K562 (cell line): Measurements from ENCODE around the gene MAZ. TPM values are rescaled to one million over a fixed set of nuclear protein-coding genes. Genes with fewer than 3 reads are reported as not detected.

Experiments used
- ATAC-seq: fragments of 200-7000 bp; cut with Tn5 transposase; 3 replicates; pipeline ENCODE4 v1.9.1; 2020; ENCODE audit warnings: moderate library complexity
- BruUV-seq: library from RNA; stranded (reverse); fragments of 400-500 nt; replicated peaks from 2 replicates; lab custom pipeline; 2021; lab: Mats Ljungman, UMichigan
- CTCF ChIA-PET: fragments of 300-600 bp; formaldehyde crosslinking; extraction: SDS; loops from one replicate; lab custom pipeline; 2021; ENCODE audit warnings: low intra/inter-chr PET ratio; lab: Yijun Ruan, JAX
- POLR2A ChIA-PET: fragments of 300-600, 350-650 bp; sonication (Branson Sonifier 250); formaldehyde crosslinking; extraction: SDS; loops from one replicate; lab custom pipeline; 2021; ENCODE audit warnings: antibody characterized with exemption, inconsistent platforms; lab: Yijun Ruan, JAX
- DNase-seq, 4 experiments: peaks; one replicate each; pipeline versions ENCODE4 v3.0.0 to v3.0.0-alpha.2; 2011 to 2018; ENCODE audit warnings: low spot score in 3 of 4, mixed read lengths in 3 of 4; ENCODE audit errors: extremely low read depth in 1 of 4
- FAIRE-seq: peaks from 2 replicates; lab custom pipeline; 2011; peaks lifted over from hg19 to GRCh38; lab: Jason Lieb, UNC
- H2AFZ ChIP-seq: 2 replicates; pipeline ENCODE4 v1.6.0; 2011; ENCODE audit warnings: low read depth, low read length, control low read depth, inconsistent platforms
- H3K27ac ChIP-seq: fragments of 200-600 bp; 3 replicates; pipeline ENCODE4 v1.8.0; 2011; ENCODE audit warnings: low read depth, mild to moderate bottlenecking, control low read depth, inconsistent platforms, low read length, moderate library complexity, mixed read lengths; ENCODE audit errors: extremely low read depth
- H3K27me3 ChIP-seq, 2 experiments: fragments of 300-600 bp in 1 of 2; 2 replicates in 1 of 2; 3 replicates in 1 of 2; pipeline versions ENCODE4 v1.6.0 to v1.8.0; 2011; ENCODE audit warnings: inconsistent platforms in 2 of 2, low read length in 2 of 2, mild to moderate bottlenecking in 1 of 2, mixed read lengths in 1 of 2, moderate library complexity in 1 of 2; ENCODE audit not compliant: control insufficient read depth in 2 of 2, insufficient read depth in 2 of 2
- H3K36me3 ChIP-seq: fragments of 300-600 bp; 3 replicates; pipeline ENCODE4 v1.8.0; 2011; ENCODE audit warnings: mild to moderate bottlenecking, low read length, inconsistent platforms; ENCODE audit not compliant: control insufficient read depth, insufficient read depth
- H3K4me1 ChIP-seq, 2 experiments: fragments of 200-600 bp in 1 of 2; replicated peaks in 1 of 2; 2 replicates in 1 of 2; 3 replicates in 1 of 2; pipeline versions ENCODE4 v1.5.1 to v1.8.0; 2011; ENCODE audit warnings: inconsistent platforms in 2 of 2, low read length in 2 of 2, mild to moderate bottlenecking in 1 of 2, mixed read lengths in 1 of 2, moderate library complexity in 1 of 2; ENCODE audit not compliant: control insufficient read depth in 2 of 2, insufficient read depth in 2 of 2
- H3K4me2 ChIP-seq: 2 replicates; pipeline ENCODE4 v1.6.1; 2011; ENCODE audit warnings: low read length, control low read depth, inconsistent platforms, mixed read lengths; ENCODE audit not compliant: insufficient read depth
- H3K4me3 ChIP-seq: fragments of 200-600 bp; sonication (generic), shearing (Covaris generic); 2 replicates; pipeline ENCODE4 v1.5.1; 2016; ENCODE audit warnings: control low read depth, inconsistent platforms
- H3K79me2 ChIP-seq: fragments of 200-600 bp; 3 replicates; pipeline ENCODE4 v1.8.0; 2011; ENCODE audit warnings: low read length, inconsistent platforms; ENCODE audit not compliant: control insufficient read depth, insufficient read depth
- H3K9ac ChIP-seq, 2 experiments: 2 replicates each; pipeline versions ENCODE4 v1.6.0 to v1.6.1; 2011; ENCODE audit warnings: low read depth in 2 of 2, low read length in 2 of 2, control low read depth in 1 of 2, inconsistent platforms in 1 of 2, mild to moderate bottlenecking in 1 of 2, mixed read lengths in 1 of 2; ENCODE audit not compliant: insufficient read depth in 1 of 2
- H3K9me1 ChIP-seq: one replicate; pipeline ENCODE4 v1.6.0; 2011; ENCODE audit warnings: inconsistent platforms, mild to moderate bottlenecking, low read length, moderate library complexity; ENCODE audit not compliant: control insufficient read depth, insufficient read depth
- H3K9me3 ChIP-seq: replicated peaks from 2 replicates; pipeline ENCODE4 v1.5.1; 2011; ENCODE audit warnings: low read depth, low read length, inconsistent platforms; ENCODE audit not compliant: control insufficient read depth, insufficient read depth
- H4K20me1 ChIP-seq: replicated peaks from 2 replicates; pipeline ENCODE4 v1.6.1; 2011; ENCODE audit warnings: low read length, inconsistent platforms, mixed read lengths; ENCODE audit not compliant: control insufficient read depth, insufficient read depth
- ESRRB ChIP-seq: fragments of 250-450 bp; sonication (Bioruptor Pico); IDR thresholded peaks from 2 replicates; pipeline ENCODE4 v1.5.0; 2020; ENCODE audit warnings: mild to moderate bottlenecking, moderate library complexity, borderline replicate concordance
- HIVEP1 ChIP-seq: fragments of 250-450 bp; sonication (Bioruptor Pico); IDR thresholded peaks from 2 replicates; pipeline ENCODE4 v1.4.0; 2020; ENCODE audit warnings: mild to moderate bottlenecking
- MCM5 ChIP-seq: fragments of 450-650 bp; IDR thresholded peaks from 2 replicates; pipeline ENCODE4 v1.6.1; 2016; ENCODE audit warnings: low read depth
- ZNF79 ChIP-seq: fragments of 250-450 bp; sonication (Bioruptor Pico); IDR thresholded peaks from 2 replicates; pipeline ENCODE4 v1.4.0; 2020; ENCODE audit warnings: low read depth, mild to moderate bottlenecking, moderate library complexity
- WGBS: fragments of 100-300 bp; shearing (Covaris generic); methylation state at CpG from one replicate; pipeline ENCODE4 v1.1.6; 2016; ENCODE audit warnings: low coverage, mixed read lengths; ENCODE audit not compliant: insufficient coverage; ENCODE audit errors: missing lambda C conversion rate; 5-methylcytosine and 5-hydroxymethylcytosine counted together
- in situ Hi-C: fragments of 300-500 bp; cut with MboI; formaldehyde crosslinking; loops from 4 replicates; pipeline ENCODE4 v1.15.0; 2018; ENCODE audit warnings: inconsistent platforms, mixed read lengths
- intact Hi-C: fragments of 100-400 bp; cut with micrococcal nuclease; formaldehyde crosslinking; loops from 2 replicates; pipeline ENCODE4 v1.14.2; 2022
- polyA plus RNA-seq, 8 experiments: library from polyadenylated mRNA; depleted of rRNA in 4 of 8; stranded (reverse) in 5 of 8; unstranded in 3 of 8; fragments of >200 nt; fragmentation: Nextera tagmentation in 2 of 8; fragmentation: Illumina TruSeq in 1 of 8; extraction: Ambion mirVana in 2 of 8; extraction: Trizol in 1 of 8; gene quantifications; 2 replicates each; pipeline versions ENCODE4 v1.2.1 to v1.2.3, GENCODE V29; 2011 to 2014; ENCODE audit warnings: inconsistent platforms in 1 of 8, missing spikeins in 1 of 8
- total RNA-seq, 7 experiments: library from RNA; depleted of rRNA in 6 of 7; stranded (reverse); fragments of >200 nt in 6 of 7; fragmentation: Illumina TruSeq in 2 of 7; extraction: Trizol in 2 of 7; gene quantifications; 2 replicates each; pipeline versions ENCODE4 v1.2.1 to v1.2.3, GENCODE V29; 2011 to 2021; ENCODE audit warnings: low replicate concordance in 1 of 7
- TF ChIP-seq, protein P1 (sequence below): fragments of 250-450 bp; sonication (Bioruptor Pico); IDR thresholded peaks from 2 replicates; pipeline ENCODE4 v1.5.0; 2021; ENCODE audit warnings: mild to moderate bottlenecking, moderate library complexity
- TF ChIP-seq, protein P2 (sequence below), 2 experiments: fragments of 450-650 bp in 1 of 2; sonication (generic) in 1 of 2; formaldehyde crosslinking; conservative IDR thresholded peaks; 2 replicates each; pipeline versions ENCODE4 v1.4.0 to v1.8.1; 2020 to 2022; ENCODE audit warnings: mild to moderate bottlenecking in 1 of 2, missing genetic modification reagents in 1 of 2

Gene MAZ
- total and polyA plus RNA-seq, 9 of the 15 experiments (the other 6 are each of a cell fraction or from before 2014, with no cell fraction given), result 45.4 to 532 (median 250) TPM

DNA sequence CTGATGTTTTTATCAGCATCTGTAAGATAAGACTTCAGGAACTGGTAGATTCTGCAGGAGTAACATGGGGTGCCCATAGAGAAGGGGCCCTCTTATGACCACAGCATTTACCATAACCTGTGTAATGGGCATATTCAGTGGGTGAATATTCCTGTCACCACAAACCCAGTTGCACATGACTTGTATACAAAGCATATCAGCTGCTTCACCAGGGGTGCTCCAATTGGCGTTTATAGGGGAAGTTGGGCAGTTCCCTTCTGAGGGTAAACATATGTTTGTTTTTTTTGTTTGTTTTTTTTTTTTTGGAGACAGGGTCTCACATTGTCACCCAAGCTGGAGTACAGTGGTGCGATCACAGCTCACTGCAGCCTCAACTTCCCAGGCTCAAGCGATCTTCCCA, 39.8 kb upstream of the MAZ start:
- Histone ChIP-seq H2AFZ (no peak overlapping the region), H3K9ac (no peak overlapping the region), H3K4me1 (peaks cover 6 to 11% of the 10 kb centered on the region in 2 experiments), H3K9me1 (no peaks in the 10 kb centered on the region), H3K27me3 (no peaks in the 10 kb centered on the region), H3K79me2 (no peaks in the 10 kb centered on the region), H4K20me1 (no peaks in the 10 kb centered on the region), H3K9me3 (no peaks in the 10 kb centered on the region), H3K4me3 (no peak overlapping the region), H3K36me3 (no peaks in the 10 kb centered on the region), H3K4me2 (no peak overlapping the region), H3K27ac (no peak overlapping the region)
- TF ChIP-seq, protein P1, sequence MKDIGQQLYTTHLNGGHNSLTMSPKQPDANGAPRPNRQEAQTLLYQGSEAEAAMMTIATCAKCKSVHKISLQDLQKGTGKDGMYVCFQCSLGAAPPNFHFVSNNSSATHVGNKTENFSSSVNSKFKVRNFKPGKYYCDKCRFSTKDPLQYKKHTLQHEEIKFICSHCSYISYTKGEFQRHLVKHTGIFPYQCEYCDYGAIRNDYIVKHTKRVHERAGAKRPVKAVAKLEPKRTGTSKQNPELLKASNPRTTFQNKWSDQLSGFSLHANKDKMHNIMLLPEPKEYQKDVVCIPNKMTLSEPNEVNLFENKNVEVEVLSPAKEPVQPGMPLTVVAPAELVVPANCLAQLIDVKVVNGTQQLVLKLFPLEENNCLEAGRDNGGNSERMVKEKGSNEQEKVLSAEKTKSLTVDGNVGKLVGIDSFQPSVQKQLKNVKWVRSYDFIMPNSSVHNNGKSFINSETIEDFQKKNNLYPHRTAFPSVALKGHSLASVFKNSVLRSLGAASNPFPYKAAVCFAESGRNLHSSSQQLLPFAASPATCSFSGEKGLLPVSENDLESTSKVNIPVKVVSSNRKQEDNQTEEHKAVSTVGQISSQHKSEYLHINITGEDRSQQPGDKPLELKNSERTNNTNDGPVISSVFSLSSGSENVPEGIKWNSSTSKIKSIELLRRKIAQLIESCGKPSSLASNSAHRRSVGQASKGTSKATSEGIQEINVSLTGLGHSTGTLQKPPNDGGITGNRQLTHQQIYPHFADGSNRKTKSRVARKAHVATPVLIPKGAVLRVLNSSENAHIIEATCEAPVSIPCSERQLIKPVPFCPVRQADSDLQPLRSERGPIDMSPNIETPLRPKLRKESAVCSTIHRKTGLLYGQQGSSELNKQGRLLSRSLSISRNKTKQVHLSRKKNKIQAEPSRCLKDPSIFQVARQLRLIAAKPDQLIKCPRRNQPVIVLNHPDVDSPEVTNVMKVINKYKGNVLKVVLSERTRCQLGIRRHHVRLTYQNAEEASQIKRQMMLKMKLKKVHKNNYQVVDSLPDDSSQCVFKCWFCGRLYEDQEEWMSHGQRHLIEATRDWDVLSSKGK (CRISPR knock-in tag), result no peak
- TF ChIP-seq HIVEP1 (CRISPR knock-in tag), result no peak
- TF ChIP-seq MCM5, result no peak
- no peak for TF ChIP-seq ESRRB (CRISPR knock-in tag)
- no peak for TF ChIP-seq ZNF79 (CRISPR knock-in tag)
- TF ChIP-seq, protein P2, sequence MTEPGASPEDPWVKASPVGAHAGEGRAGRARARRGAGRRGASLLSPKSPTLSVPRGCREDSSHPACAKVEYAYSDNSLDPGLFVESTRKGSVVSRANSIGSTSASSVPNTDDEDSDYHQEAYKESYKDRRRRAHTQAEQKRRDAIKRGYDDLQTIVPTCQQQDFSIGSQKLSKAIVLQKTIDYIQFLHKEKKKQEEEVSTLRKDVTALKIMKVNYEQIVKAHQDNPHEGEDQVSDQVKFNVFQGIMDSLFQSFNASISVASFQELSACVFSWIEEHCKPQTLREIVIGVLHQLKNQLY (CRISPR knock-in tag; conservative IDR thresholded peaks at IDR 0.05), result no peak
- no peak for ATAC-seq
- 69% methylated on average over 3 of the region's 3 CpGs for WGBS
- in situ Hi-C loops, result no loop called here
- no peak for DNase-seq
- BruUV-seq, result no TSS peak
- intact Hi-C loops, result no loop called here
- ChIA-PET POLR2A (interaction anchor here (0.6 to 1.0 kb wide), 2 partner anchors 9 to 19 kb away, joined by 3 read pairs; no protein-coding TSS in a partner anchor), CTCF (no interaction called here)
- no peak for FAIRE-seq
